ENCODE data around the gene DSCAM. TPM values are rescaled to one million over a fixed set of nuclear protein-coding genes. Genes with fewer than 3 reads are reported as not detected.

The DSCAM gene
- total RNA-seq, 8 experiments from 2014 or later, result 0.05 to 8.7 (median 4.4) TPM

- H3K27ac ChIP-seq, result no peak overlapping the region
- in situ Hi-C loops (cut with MboI; ENCODE audit: low pct_unique_long_range_greater_than_20kb in 2 of 9, low sequenced_read_pairs in 9 of 9, unreplicated experiment in 9 of 9), result loop anchor here in 1 of 9 experiments (10.0 kb wide), 1 partner anchor 231 kb away; no protein-coding TSS in a partner anchor
- ATAC-seq (replicated peaks in 6 of 8), result no peak
- WGBS, 10 experiments, result 17 to 100% (median 24%) methylated on average over 1 to 3 of the region's 4 CpGs; no CpG with 5 or more reads in 6 of the 10 experiments
- no peak overlapping the region for H3K4me3 ChIP-seq
- peaks cover 7 to 15% of the 10 kb centered on the region in 2 donors for H3K4me1 ChIP-seq (replicated peaks in 1 of 2)
Observed at GRCh38 chr21:40153351-40153750, 693.6 kb downstream of the DSCAM start.

- in situ Hi-C loops (cut with MboI; ENCODE audit: low pct_unique_long_range_greater_than_20kb in 2 of 9, low sequenced_read_pairs in 9 of 9, unreplicated experiment in 9 of 9), result loop anchor here in 1 of 9 experiments (10.0 kb wide), 1 partner anchor 232 kb away; no protein-coding TSS in a partner anchor
- 0 to 48% (median 24%) methylated on average over 3 to 5 of the region's 5 CpGs; no CpG with 5 or more reads in 2 of the 10 experiments for WGBS, 10 experiments
- no peak overlapping the region for H3K4me3 ChIP-seq
- peaks cover 7 to 15% of the 10 kb centered on the region in 2 donors for H3K4me1 ChIP-seq (replicated peaks in 1 of 2)
- H3K27ac ChIP-seq, result no peak overlapping the region
- ATAC-seq (replicated peaks in 6 of 8), result peak in 5 of 8 experiments; percentile 22 to 54 (median 45)
Observed at GRCh38 chr21:40152476-40152875, 694.5 kb downstream of the DSCAM start.

- no peak overlapping the region for H3K27ac ChIP-seq
- H3K4me1 ChIP-seq (replicated peaks in 1 of 2), result peaks cover 9 to 15% of the 10 kb centered on the region in 2 donors
- ATAC-seq (replicated peaks in 6 of 8), result no peak
- H3K4me3 ChIP-seq, result no peak overlapping the region
- WGBS, 10 experiments, result 0 to 100% (median 80%) methylated on average over 1 to 3 of the region's 3 CpGs; no CpG with 5 or more reads in 1 of the 10 experiments
- in situ Hi-C loops (cut with MboI; ENCODE audit: low pct_unique_long_range_greater_than_20kb in 2 of 9, low sequenced_read_pairs in 9 of 9, unreplicated experiment in 9 of 9), result loop anchor here in 1 of 9 experiments (10.0 kb wide), 1 partner anchor 233 kb away; no protein-coding TSS in a partner anchor
Observed at GRCh38 chr21:40151611-40152010, 695.3 kb downstream of the DSCAM start.

- WGBS, 10 experiments, result 0 to 100% (median 73%) methylated on average over 1 to 4 of the region's 10 CpGs; no CpG with 5 or more reads in 3 of the 10 experiments
- peak in 6 of 8 experiments; percentile 10 to 86 (median 40) for ATAC-seq (replicated peaks in 6 of 8)
- in situ Hi-C loops (cut with MboI; ENCODE audit: low pct_unique_long_range_greater_than_20kb in 2 of 9, low sequenced_read_pairs in 9 of 9, unreplicated experiment in 9 of 9), result loop anchor here in 3 of 9 experiments (25.0 kb wide), 3 partner anchors 291 to 941 kb away; no protein-coding TSS in a partner anchor
- Histone ChIP-seq H3K4me3 (no peak overlapping the region), H3K4me1 (replicated peaks in 1 of 2) (peaks cover 4 to 10% of the 10 kb centered on the region in 2 donors), H3K27ac (no peak overlapping the region)
Observed at GRCh38 chr21:40146216-40146837, 700.6 kb downstream of the DSCAM start.

- in situ Hi-C loops (cut with MboI; ENCODE audit: low pct_unique_long_range_greater_than_20kb in 2 of 9, low sequenced_read_pairs in 9 of 9, unreplicated experiment in 9 of 9), result loop anchor here in 3 of 9 experiments (25.0 kb wide), 3 partner anchors 293 to 943 kb away; no protein-coding TSS in a partner anchor
- peak; percentile 47 to 83 (median 66) for ATAC-seq (replicated peaks in 6 of 8)
- WGBS, 10 experiments, result 0 to 26% (median 0%) methylated on average over 1 to 8 of the region's 20 CpGs; no CpG with 5 or more reads in 1 of the 10 experiments
- Histone ChIP-seq H3K27ac (no peak overlapping the region), H3K4me3 (no peak overlapping the region), H3K4me1 (replicated peaks in 1 of 2) (peaks cover 4 to 10% of the 10 kb centered on the region in 2 donors)
Observed at GRCh38 chr21:40143822-40144525, 703.0 kb downstream of the DSCAM start.

- Histone ChIP-seq H3K4me3 (no peak overlapping the region), H3K27ac (no peak overlapping the region), H3K4me1 (replicated peaks in 1 of 2) (peaks cover 4 to 8% of the 10 kb centered on the region in 2 donors)
- in situ Hi-C loops (cut with MboI; ENCODE audit: low pct_unique_long_range_greater_than_20kb in 2 of 9, low sequenced_read_pairs in 9 of 9, unreplicated experiment in 9 of 9), result loop anchor here in 3 of 9 experiments (25.0 kb wide), 3 partner anchors 296 to 946 kb away; no protein-coding TSS in a partner anchor
- WGBS, 10 experiments, result 55 to 80% (median 60%) methylated on average over 1 to 4 of the region's 8 CpGs; no CpG with 5 or more reads in 7 of the 10 experiments
- ATAC-seq (replicated peaks in 6 of 8), result no peak
Observed at GRCh38 chr21:40141621-40142020, 705.3 kb downstream of the DSCAM start.

- no peak for ATAC-seq (replicated peaks in 6 of 8)
Observed at GRCh38 chr21:40140675-40141074, 706.3 kb downstream of the DSCAM start.

GRCh38 chr21:40139636-40140035, 707.3 kb downstream of the DSCAM start:
- Histone ChIP-seq H3K4me1 (replicated peaks in 1 of 2) (peaks cover 3 to 4% of the 10 kb centered on the region in 2 donors), H3K4me3 (no peak overlapping the region), H3K27ac (no peak overlapping the region)
- no peak for ATAC-seq (replicated peaks in 6 of 8)
- 42 to 100% (median 76%) methylated on average over 1 to 3 of the region's 5 CpGs; no CpG with 5 or more reads in 2 of the 10 experiments for WGBS, 10 experiments
- in situ Hi-C loops (cut with MboI; ENCODE audit: low pct_unique_long_range_greater_than_20kb in 2 of 9, low sequenced_read_pairs in 9 of 9, unreplicated experiment in 9 of 9), result loop anchor here in 3 of 9 experiments (25.0 kb wide), 3 partner anchors 298 to 948 kb away; no protein-coding TSS in a partner anchor

More at GRCh38 chr21:40140675-40141074, 706.3 kb downstream of the DSCAM start:
- in situ Hi-C loops (cut with MboI; ENCODE audit: low pct_unique_long_range_greater_than_20kb in 2 of 9, low sequenced_read_pairs in 9 of 9, unreplicated experiment in 9 of 9), result loop anchor here in 3 of 9 experiments (25.0 kb wide), 3 partner anchors 297 to 947 kb away; no protein-coding TSS in a partner anchor
- 0 to 90% (median 77%) methylated on average over 1 to 3 of the region's 3 CpGs; no CpG with 5 or more reads in 5 of the 10 experiments for WGBS, 10 experiments
- Histone ChIP-seq H3K4me3 (no peak overlapping the region), H3K27ac (no peak overlapping the region), H3K4me1 (replicated peaks in 1 of 2) (peaks cover 3 to 4% of the 10 kb centered on the region in 2 donors)

GRCh38 chr21:40136571-40136970, 710.4 kb downstream of the DSCAM start:
- no peak overlapping the region for H3K4me3 ChIP-seq
- WGBS, 10 experiments, result 69 to 100% (median 97%) methylated on average over 1 to 6 of the region's 7 CpGs; no CpG with 5 or more reads in 1 of the 10 experiments
- no peak overlapping the region for H3K27ac ChIP-seq
- H3K4me1 ChIP-seq (replicated peaks in 1 of 2), result no peaks in the 10 kb centered on the region
- in situ Hi-C loops (cut with MboI; ENCODE audit: low pct_unique_long_range_greater_than_20kb in 2 of 9, low sequenced_read_pairs in 9 of 9, unreplicated experiment in 9 of 9), result loop anchor here in 3 of 9 experiments (25.0 kb wide), 3 partner anchors 301 to 951 kb away; no protein-coding TSS in a partner anchor
- ATAC-seq (replicated peaks in 6 of 8), result no peak

GRCh38 chr21:40134731-40135492, 712.0 kb downstream of the DSCAM start:
- in situ Hi-C loops (cut with MboI; ENCODE audit: low pct_unique_long_range_greater_than_20kb in 2 of 9, low sequenced_read_pairs in 9 of 9, unreplicated experiment in 9 of 9), result loop anchor here in 3 of 9 experiments (25.0 kb wide), 3 partner anchors 302 to 952 kb away; no protein-coding TSS in a partner anchor
- WGBS, 10 experiments, result 0 to 100% (median 83%) methylated on average over 1 to 7 of the region's 9 CpGs
- no peaks in the 10 kb centered on the region for H3K4me1 ChIP-seq (replicated peaks in 1 of 2)
- H3K4me3 ChIP-seq, result no peak overlapping the region
- H3K27ac ChIP-seq, result no peak overlapping the region
- ATAC-seq (replicated peaks in 6 of 8), result no peak

- ATAC-seq (replicated peaks in 6 of 8), result no peak
- WGBS, 10 experiments, result 39 to 100% (median 93%) methylated on average over 1 to 3 of the region's 3 CpGs; no CpG with 5 or more reads in 3 of the 10 experiments
- in situ Hi-C loops (cut with MboI; ENCODE audit: low pct_unique_long_range_greater_than_20kb in 2 of 9, low sequenced_read_pairs in 9 of 9, unreplicated experiment in 9 of 9), result loop anchor here in 3 of 9 experiments (25.0 kb wide), 3 partner anchors 307 to 957 kb away; no protein-coding TSS in a partner anchor
- no peak overlapping the region for H3K4me3 ChIP-seq
- H3K4me1 ChIP-seq (replicated peaks in 1 of 2), result no peaks in the 10 kb centered on the region
- H3K27ac ChIP-seq, result no peak overlapping the region
Observed at GRCh38 chr21:40130476-40130875, 716.5 kb downstream of the DSCAM start.

- in situ Hi-C loops (cut with MboI; ENCODE audit: low pct_unique_long_range_greater_than_20kb in 2 of 9, low sequenced_read_pairs in 9 of 9, unreplicated experiment in 9 of 9), result loop anchor here in 3 of 9 experiments (25.0 kb wide), 3 partner anchors 307 to 957 kb away; no protein-coding TSS in a partner anchor
- Histone ChIP-seq H3K27ac (no peak overlapping the region), H3K4me3 (no peak overlapping the region), H3K4me1 (replicated peaks in 1 of 2) (no peaks in the 10 kb centered on the region)
- 100% methylated on average over 1 of the region's 1 CpG; no CpG with 5 or more reads in 8 of the 10 experiments for WGBS, 10 experiments
- ATAC-seq (replicated peaks in 6 of 8), result no peak
Observed at GRCh38 chr21:40129809-40130208, 717.1 kb downstream of the DSCAM start.
